Tibial artery (tissue), 4 donors: ENCODE measurements around the gene CHPT1.

Experiments
- DNase-seq, 2 donors: peaks; one replicate each; pipeline ENCODE4 v3.0.0-alpha.2; 2019
- H3K27ac ChIP-seq, 2 donors: fragments of 200-600 bp; sonication (generic) in 1 of 2; 1 replicate in 1 of 2; 2 replicates in 1 of 2; pipeline ENCODE4 v1.5.1; 2018 to 2019; ENCODE audit warnings: mild to moderate bottlenecking in 1 of 2
- H3K27me3 ChIP-seq, 2 donors: fragments of 200-600 bp; sonication (generic) in 1 of 2; one replicate each; pipeline versions ENCODE4 v1.5.1 to v1.6.0; 2016 to 2019
- H3K36me3 ChIP-seq, 3 donors: fragments of 200-600 bp; sonication (generic) in 2 of 3; one replicate each; pipeline ENCODE4 v1.5.1; 2016 to 2019; ENCODE audit warnings: mild to moderate bottlenecking in 2 of 3
- H3K4me1 ChIP-seq, 4 donors: fragments of 200-600 bp; sonication (generic) in 2 of 4; 1 replicate in 3 of 4; 2 replicates in 1 of 4; pipeline ENCODE4 v1.5.1; 2016 to 2019
- H3K4me3 ChIP-seq, 2 donors: fragments of 200-600 bp; sonication (generic) in 1 of 2; 1 replicate in 1 of 2; 2 replicates in 1 of 2; pipeline ENCODE4 v1.5.1; 2018 to 2019; ENCODE audit warnings: mild to moderate bottlenecking in 2 of 2
- H3K9me3 ChIP-seq, 3 donors: fragments of 200-600 bp; sonication (generic) in 1 of 3; one replicate each; pipeline ENCODE4 v1.5.1; 2016 to 2019
- CTCF ChIP-seq, 2 experiments: fragments of 200-600 bp in 1 of 2; fragments of 450-650 bp in 1 of 2; IDR thresholded peaks; one replicate each; pipeline ENCODE4 v1.5.1; 2017 to 2019; ENCODE audit warnings: antibody characterized with exemption in 2 of 2, mild to moderate bottlenecking in 1 of 2, moderate library complexity in 1 of 2
- intact Hi-C: fragments of 100-400 bp; cut with DNase I; formaldehyde crosslinking; loops from one replicate; pipeline ENCODE4 v1.15.0; 2023; ENCODE audit warnings: low total_unique reads

The CHPT1 gene

DNA sequence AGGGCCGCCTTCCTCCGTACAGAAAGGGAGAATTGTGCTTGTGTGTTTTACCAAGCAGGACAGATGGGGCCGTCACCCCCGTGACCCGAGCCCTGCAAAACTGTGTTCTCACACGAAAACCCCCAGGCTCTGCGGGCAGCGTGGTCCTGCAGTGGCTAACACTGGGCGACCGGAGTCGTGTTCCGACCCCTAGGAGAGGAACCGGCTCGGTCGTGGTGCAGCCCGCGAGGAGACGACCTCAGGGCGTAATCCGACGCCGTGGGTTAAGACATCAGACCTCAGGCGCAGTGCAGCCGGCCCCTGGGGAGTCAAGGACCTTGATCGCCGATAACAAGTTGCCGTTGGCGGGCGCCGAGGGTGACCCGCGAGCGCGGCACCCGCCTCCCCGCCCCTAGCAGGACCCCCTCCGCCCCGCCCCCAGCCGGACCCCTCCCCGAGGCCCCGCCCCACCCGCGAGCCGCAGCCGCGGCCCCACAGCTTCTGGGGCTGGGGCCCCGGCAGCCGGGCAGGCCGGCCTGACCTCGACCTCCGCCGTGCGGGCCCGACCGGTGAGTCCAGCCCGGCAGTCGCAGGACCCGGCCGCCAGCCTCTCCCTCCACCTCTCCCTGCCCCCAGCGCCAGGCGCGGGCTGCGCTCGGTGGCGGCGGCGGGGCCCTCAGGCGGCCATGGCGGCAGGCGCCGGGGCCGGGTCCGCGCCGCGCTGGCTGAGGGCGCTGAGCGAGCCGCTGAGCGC lies at the start of gene CHPT1:
TSS of gene CHPT1 (plus strand) at position 444 of the 733 bp plus-strand sequence. CDS start at position 666, 222 bp downstream.
- Histone ChIP-seq H3K9me3 (no peaks in the 10 kb centered on the region), H3K4me3 (peak within 1 kb of the TSS; percentile 68 to 73), H3K27ac (peak within 1 kb of the TSS; percentile 85), H3K27me3 (no peaks in the 10 kb centered on the region), H3K36me3 (no peaks in the 10 kb centered on the region), H3K4me1 (peaks cover 0 to 41% (median 24%) of the 10 kb centered on the region in 4 donors)
- TF ChIP-seq CTCF (IDR thresholded peaks at IDR 0.05) = peak in 1 of 2 experiments; percentile 11
- intact Hi-C loops = no loop called here
- DNase-seq = peak; percentile 60 to 80

- TF ChIP-seq CTCF (IDR thresholded peaks at IDR 0.05) = no peak
- intact Hi-C loops = no loop called here
- Histone ChIP-seq H3K4me1 (no peaks in the 10 kb centered on the region), H3K36me3 (no peaks in the 10 kb centered on the region), H3K9me3 (no peaks in the 10 kb centered on the region), H3K27me3 (peaks cover 0 to under 1% of the 10 kb centered on the region in 2 donors), H3K27ac (no peak overlapping the region), H3K4me3 (no peak overlapping the region)
- no peak for DNase-seq
Measured at GRCh38 chr12:101647711-101648110, 49.7 kb upstream of the CHPT1 start.

- no peak overlapping the region for H3K4me3 ChIP-seq
- intact Hi-C loops = no loop called here
Measured at GRCh38 chr12:101648195-101648594, 49.2 kb upstream of the CHPT1 start.

GRCh38 chr12:101650346-101651117 lies 46.9 kb upstream of the CHPT1 start:
- no peak for DNase-seq
- no peak overlapping the region for H3K4me3 ChIP-seq
- no peaks in the 10 kb centered on the region for H3K36me3 ChIP-seq
- no peaks in the 10 kb centered on the region for H3K27me3 ChIP-seq
- no peak overlapping the region for H3K27ac ChIP-seq
- H3K9me3 ChIP-seq = no peaks in the 10 kb centered on the region
- no peaks in the 10 kb centered on the region for H3K4me1 ChIP-seq
- no peak for TF ChIP-seq CTCF (IDR thresholded peaks at IDR 0.05)
- intact Hi-C loops = no loop called here

More at GRCh38 chr12:101648195-101648594, 49.2 kb upstream of the CHPT1 start:
- Histone ChIP-seq H3K4me1 (no peaks in the 10 kb centered on the region), H3K9me3 (no peaks in the 10 kb centered on the region), H3K27me3 (no peaks in the 10 kb centered on the region), H3K27ac (no peak overlapping the region), H3K36me3 (no peaks in the 10 kb centered on the region)
- no peak for DNase-seq
- no peak for TF ChIP-seq CTCF (IDR thresholded peaks at IDR 0.05)

DNA sequence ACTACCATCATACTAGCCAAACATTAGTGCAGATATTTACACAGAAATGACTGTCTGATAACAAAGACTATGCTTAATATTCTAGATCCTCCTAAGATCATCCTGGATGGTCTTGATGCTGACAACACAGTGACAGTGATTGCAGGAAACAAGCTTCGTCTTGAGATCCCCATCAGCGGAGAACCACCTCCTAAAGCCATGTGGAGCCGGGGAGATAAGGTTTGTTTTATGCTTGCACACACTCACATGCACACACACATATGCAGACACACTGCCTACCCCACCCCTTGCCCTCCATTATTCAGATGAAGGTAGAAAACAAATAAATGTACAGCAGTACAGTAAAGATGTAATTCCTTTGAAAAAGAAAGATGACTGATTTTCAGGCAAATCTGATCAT lies 44.4 kb upstream of the CHPT1 start:
- H3K27ac ChIP-seq = no peak overlapping the region
- DNase-seq = no peak
- H3K27me3 ChIP-seq = no peaks in the 10 kb centered on the region
- no peak for TF ChIP-seq CTCF (IDR thresholded peaks at IDR 0.05)
- H3K36me3 ChIP-seq = no peaks in the 10 kb centered on the region
- H3K9me3 ChIP-seq = no peaks in the 10 kb centered on the region
- no peak overlapping the region for H3K4me3 ChIP-seq
- no peaks in the 10 kb centered on the region for H3K4me1 ChIP-seq
- intact Hi-C loops = no loop called here
